NCI-H510A treated with DMSO at 0.1 percent for 48 hours (cell line): ENCODE measurements around the gene PIP5K1B.

ENCODE experiments used
- DNase-seq: peaks from one replicate; lab custom pipeline; 2025; lab: John Stamatoyannopoulos, UW

Gene PIP5K1B

DNA sequence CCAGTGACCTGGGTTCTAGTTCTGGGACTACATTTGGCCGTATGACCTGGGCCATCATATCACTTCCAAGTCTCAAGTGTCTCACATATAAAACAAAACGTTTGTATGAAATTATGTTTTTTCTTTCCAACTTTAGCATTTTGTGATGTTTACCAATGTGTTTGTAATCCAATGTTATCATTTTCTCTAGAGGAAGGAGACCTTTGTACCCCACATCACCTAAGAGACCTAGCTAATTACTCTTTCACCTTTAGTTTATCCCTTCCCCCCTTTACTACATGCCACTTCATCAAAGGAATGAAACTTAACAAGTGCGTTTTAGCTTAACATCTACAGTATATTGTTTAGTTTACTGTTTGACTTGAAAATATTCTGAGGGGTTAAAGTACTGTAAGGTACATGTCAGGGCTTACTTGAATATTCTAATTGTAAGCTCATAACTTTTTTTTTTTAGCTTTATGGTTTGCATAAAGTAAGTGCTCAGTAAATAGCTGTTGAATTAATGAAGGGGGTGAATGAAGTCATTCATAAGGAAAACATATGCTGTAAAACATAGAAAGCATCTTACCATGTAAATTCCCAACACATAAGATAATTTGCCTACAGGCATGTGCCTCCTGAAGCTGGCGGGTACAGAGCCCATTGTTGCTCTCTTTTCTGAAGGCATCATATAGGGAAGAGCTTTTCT lies 2.9 kb downstream of the PIP5K1B start:
- DNase-seq = no peak

DNA sequence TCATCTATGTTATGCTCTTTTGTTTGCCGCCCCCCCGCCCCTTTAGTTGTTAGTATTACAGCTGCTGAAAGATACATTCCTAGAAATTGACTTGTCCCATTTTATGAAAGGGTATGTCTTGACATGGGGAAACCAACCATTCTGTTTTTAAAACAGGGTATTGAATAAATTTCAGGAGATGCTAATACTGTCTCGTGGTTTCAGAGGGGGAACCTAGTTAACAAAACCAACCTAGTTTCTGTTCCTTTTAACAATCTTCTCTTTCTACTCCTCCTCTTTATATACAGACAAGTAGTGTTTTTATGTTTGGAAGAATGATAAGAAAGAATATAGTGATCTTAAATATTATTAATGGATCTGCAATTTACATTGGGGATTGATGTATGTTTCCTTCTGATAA lies 3.5 kb downstream of the PIP5K1B start:
- DNase-seq = no peak

DNA sequence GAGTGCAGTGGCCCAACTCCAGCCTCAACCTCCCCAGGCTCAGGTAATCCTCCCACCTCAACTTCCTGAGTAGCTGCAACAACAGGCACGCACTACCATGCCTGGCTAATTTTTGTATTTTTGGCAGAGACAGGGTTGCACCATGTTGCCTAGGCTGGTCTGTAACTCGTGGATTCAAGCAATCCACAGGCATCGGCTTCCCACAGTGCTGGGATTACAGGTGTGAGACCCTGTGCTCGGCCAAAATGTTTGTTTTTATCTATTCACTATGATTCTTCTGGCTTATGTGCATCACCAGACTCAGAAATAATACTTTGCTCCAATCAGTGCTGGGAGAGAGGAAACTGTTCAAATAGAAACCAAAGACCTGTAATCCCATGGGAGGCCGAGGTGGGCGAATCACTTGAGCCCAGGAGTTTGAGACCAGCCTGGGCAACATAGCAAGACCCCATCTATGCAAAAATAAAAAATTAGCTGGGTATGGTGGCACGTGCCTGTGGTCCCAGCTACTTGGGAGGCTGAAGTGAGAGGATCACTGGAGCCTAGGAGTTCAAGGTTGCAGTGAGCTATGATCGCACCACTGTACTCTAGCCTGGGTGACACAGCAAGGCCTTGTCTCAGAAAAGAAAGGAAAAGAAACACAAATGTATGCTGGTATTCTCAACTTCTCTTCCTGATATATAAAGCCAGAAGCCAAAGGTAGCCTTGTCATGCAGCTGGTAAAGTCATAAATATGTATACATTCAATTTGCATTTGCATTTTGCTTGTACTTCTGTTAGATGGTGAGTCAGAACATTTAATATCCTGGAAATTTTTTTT lies 4.5 kb downstream of the PIP5K1B start:
- DNase-seq = no peak

DNA sequence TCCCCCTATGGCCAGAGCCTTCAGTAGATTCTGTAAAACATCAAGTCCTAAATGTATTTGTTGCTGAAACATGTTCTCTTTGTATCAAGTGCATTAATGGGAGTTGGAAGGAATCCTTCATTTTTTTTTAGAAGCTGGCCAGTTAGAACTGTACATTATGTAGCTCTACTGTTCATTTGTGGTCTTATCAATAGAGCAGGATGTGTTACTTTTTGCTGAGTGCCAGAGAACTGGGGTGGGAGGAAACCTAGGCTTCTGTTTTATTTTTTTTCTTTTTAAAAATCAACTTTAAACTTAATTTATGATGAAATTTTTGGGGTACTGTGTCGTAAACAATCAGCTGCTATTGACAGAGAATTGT lies 5.1 kb downstream of the PIP5K1B start:
- DNase-seq = no peak

DNA sequence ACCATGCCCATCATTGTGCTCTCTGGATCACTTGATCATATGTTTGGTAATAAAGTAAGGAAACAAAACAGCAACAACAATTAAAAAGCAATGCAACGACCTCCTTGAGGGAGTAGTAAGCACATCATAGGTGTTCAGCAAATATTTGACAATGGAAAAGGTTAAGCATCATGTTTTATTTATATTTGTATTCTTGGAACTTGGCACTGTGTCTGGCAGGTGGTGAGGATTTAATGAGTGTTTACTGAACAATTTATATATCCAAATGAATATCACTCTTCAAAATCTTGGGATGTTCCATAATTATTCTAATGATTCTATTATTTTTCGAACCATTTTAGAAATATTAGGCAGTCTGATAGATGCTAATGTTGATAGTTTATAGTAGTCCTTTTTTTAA lies 6.2 kb downstream of the PIP5K1B start:
- no peak for DNase-seq

DNA sequence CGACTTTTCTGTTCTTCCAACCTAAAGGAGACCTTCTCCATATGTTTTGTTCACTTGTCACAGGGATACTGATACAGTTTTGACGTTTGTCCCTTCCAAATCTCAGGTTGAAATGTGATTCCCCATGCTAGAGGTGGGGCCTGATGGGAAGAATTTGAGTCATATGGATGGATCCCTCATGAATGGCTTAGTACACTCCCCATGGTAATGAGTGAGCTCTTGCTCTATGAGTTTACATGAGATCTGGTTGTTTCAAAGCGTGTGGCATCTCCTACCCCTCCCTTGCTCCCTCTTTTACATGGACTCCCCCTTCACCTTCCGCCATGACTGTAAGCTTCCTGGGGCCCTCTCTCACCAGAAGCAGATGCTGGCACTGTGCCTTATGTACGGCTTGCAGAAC lies 6.9 kb downstream of the PIP5K1B start:
- no peak for DNase-seq

DNA sequence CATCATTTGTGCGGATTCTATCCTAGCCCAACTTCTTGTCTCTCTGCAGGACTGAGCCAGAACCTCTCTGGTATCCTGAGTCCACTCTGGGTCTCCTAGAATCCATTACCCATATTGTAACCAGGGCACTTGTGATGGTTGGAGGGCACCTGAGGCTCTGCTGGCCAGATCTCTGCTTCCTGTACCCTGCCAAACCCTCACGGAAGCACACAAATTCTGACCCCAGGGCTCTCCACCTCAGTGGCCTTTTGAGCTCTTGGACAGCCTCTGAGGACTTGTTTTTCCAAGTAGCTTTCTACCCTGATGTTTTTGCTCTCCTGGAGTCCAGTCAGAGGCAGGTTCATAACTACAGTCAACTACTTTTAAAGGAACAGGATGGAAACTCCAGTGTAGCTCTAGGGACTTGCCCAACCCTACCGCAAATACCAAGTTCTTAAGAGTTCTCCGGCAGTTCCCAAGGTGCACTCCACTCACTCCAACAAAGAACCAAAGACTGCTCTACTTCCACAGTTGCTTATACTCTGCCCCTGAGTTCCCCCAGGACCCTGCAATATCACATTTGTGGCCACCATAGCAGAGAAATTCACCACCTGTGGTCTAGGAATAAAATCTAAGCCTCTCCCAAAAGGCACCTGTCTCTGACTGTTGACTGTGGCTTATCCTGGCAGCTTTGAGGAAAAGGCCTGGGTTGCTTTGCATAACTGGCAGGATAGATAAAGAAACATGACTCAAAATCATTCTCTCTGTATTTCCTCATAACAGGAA lies 9.6 kb downstream of the PIP5K1B start:
- DNase-seq = no peak

DNA sequence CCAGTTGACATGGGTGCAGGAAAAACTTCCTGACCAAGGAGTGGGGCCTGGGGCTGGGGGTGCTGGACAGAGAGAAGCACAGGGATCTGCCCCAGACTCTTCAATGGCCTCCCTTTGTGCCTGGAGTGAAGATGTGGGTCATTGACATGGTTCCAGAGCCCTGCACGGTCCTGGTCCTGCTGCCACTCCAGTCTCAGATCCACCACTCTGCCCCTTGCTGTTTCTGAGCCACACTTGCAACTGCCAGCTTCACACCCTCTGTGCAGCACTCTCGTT lies 10.1 kb downstream of the PIP5K1B start:
- DNase-seq = no peak

DNA sequence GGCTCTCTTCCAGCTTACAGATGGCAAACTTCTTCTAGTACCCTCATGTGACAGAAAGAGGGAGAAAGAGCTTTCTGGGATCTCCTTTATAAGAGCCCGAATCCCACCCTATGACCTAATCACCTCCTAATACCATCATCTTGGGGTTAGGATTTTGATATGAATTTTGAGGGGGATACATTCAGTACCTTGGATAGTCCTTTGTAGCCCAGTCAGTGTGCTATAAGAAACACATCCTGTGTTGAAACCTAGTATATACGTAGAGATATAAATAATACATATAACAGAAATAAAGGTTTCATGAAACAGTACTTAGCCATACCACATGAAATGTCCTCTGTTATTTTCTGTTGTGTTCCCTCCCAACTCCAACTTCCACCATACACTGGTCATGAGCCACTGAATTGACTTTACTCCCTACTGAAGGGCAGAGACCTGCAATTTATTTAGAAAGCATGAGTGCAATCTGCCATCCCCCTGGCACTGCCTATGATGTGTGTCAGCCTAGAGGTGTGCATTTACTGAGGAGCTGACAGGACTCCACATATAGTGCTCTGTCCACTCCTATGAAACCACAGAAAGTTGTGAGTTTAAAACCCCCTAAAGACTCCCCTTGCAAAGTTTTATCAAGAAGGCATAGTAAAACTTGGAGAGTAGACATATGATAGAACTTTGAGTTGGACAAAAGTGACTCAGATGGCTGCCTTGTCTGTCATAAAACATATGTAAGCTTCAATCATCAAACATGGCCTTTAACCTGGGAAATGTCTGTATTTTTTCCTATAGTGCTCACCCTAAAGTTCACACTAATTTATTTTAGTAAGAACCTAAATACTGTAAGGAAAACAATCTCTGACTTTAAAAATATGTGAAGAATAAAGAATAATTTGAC lies 12.8 kb downstream of the PIP5K1B start:
- DNase-seq = no peak

DNA sequence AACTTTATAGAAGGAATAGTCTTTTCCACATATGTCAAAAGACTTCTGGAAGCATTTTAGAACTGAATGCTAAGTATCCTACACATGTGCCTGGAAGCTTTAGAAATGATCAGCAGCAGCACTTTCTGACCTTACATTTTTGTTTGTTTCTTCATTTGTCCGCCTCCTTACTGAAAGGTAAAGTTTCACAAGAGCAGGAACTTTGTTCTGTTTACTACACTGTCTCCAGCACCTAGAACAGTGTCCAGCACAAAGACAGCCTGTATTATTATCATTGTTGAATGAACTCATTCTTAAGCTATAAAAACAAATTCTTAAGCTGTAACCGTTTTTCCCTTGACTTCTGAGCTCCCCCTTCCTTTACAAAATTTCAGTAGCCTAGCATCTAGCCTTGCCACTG lies 14.8 kb downstream of the PIP5K1B start:
- no peak for DNase-seq

DNA sequence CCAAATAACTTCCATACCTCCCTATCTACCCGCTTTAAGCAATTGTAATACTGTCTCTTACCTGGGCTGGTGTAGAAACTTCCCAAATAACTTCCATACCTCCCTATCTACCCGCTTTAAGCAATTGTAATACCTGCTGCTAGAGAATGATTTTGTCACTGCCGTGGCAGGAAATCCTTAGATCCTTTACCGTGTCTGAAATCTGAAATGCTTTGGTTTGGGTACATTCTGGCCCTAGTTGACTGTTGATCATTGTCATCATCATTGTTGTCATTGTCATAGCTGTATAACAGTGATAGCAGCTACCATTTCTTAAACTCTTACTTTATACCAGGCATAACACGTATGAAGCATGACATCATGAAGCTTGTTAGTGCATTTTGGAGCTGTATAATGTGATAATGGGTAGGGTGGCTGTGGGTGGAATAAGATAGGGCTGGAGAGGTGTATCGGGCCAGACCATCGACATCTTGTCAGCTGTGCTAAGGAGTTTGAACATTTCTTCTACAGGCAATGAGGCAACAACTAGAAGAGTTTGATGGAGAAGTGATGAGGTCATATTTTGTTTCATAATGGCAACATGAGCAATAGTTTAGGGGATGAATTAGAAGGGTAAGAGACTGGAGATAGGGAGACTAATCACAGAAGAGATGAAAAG lies 15.7 kb downstream of the PIP5K1B start:
- DNase-seq = no peak

DNA sequence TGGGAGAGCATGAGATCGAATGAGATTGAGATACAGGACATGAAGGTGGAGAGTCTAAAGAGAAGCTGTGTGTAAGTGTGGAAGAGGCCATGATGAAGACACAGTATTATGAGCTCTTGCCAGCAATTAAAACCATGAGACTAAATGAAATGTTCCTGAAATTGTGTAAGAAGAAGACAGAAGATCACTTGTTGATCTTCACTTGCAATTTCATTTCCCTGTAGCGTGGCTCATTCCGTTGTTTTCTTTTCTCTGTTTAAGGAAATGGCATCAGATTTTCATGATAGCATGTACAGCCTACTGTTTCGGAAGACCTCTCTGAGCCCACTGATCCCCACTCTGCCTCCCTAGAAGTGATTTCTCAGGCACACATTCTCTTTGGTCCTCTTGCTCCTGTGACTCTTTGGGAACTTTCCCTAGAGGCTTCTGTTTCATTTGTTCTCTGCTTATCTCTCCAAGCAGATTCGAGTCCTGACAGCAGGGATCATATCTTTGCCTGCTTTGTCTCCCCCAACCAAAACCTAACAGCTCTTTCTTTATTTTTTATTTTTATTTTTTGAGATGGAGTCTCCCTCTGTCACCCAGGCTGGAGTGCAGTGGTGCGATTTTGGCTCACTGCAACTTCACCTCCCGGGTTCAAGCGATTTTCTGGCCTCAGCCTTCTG lies 16.8 kb downstream of the PIP5K1B start:
- no peak for DNase-seq

DNA sequence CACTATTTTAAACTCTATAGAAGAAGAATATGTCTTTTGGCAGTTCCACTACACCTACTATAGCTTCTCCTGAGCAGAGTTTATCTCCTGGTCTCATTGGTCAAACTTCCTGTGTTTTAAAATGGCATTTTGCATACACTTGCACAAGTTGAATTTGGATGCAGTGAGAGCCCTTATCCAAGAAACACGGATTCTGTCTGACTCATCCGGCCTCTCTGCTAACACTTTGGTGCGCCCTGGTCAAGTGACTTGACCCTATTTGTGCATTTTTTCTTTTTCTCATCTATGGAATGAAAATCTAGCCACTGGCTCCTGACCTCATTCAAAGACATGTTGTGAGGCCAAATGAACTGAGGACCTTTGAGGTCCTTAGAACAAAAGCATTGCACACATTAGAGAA lies 20.0 kb downstream of the PIP5K1B start:
- DNase-seq = no peak

DNA sequence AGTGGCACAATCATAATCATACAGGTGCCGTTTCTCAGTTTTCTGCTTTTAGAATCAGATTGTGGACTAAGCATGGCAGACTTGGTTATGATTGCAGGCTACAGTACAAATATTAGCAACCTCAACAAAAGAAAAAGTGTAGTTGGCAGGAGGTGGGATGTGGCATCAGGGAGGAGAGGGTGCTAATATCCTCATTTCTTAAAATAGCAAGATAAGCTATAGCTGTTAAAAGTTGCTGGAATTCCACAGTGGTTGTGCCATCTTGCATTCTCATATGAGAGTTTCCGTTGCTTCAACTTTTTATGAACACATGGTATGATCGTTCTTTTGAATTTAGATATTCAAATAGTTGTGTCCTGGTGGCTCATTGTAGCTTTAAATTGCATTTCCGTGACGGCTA lies 21.4 kb downstream of the PIP5K1B start:
- DNase-seq = no peak

DNA sequence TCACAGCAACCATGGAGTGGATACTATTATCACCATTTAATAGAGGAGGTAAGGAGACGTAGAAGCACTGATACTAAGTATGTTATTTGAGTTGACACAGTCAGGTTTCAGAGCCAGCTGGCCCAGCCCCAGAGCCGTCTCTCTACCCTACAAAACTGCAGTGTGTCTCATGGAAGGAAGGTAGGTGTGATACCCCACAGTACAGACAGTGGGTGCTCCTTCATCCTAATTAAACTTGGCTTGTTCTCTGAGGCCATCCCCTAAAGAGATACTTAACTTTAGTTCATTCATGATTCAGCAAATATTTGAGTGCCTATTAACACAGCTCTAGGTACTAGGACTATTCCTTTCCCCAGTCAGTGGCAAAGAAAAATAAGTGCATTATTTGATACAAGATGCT lies 22.6 kb downstream of the PIP5K1B start:
- DNase-seq = no peak

DNA sequence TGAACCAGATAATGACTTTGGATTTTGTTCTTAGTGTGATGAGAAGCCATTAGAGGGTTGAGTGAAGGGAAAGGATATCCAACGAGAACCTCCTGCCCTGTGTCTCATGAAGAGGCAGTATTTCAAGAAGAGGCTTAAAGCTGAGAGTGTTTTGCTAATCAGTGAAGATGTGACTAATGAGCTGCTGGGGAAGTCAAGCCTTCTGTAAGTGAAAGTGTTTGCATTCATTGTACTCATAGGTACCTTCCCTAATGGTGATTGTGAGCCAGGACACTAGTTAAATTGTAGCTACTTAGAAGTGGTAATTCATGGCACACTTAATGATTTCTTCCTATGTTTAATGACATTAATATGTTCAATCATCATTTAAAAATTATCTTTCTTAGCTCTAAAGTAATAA lies 23.7 kb downstream of the PIP5K1B start:
- DNase-seq = no peak

DNA sequence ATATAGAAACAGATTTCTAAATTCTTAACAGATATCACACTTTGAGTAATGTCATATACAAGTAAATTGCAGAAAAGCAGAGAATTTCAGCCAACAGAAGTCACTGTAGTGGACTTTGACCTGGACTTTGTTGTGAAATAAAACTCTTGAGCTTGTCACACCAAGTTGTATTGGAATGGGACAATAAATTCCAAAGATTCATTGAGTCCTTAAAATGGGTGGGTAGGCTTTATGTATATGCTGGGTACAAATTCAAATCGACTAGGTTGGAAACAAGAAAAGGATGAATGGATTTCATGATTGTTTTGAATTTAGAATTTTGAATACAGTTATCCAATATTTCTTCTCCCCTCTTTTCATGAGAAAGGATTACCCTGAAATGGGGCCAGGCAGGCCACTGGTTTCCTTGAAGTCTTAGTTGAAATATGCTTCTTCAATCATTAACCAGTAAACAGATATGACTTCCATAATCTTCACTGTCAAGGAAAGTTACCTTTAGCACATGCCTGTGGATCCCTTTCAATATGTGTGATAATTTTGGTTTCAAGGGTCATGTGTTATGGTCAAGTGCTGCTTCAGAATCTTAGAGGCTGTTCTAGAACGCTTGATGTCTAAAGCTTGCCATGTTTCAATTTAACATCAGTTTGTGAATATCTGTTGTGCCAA lies 25.7 kb downstream of the PIP5K1B start:
- DNase-seq = no peak

DNA sequence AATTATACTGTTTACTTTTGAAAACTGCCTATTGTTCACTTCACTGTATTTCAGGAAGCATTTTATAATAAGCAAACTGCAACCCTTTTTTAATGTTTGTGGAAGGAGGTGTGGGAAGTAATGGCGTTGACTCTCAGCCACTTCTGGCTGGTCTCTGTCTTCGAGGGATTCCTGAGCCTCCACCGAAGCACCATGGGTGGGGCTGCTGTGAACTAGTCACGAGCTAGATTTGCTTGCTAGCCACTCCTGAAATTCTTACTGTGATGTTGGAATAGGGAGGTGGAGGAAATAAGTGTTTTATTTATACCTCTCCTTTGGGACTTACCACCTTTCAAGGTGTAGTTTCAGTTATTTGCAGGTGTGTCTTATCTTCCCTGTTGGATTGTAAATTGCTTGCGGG lies 26.8 kb downstream of the PIP5K1B start:
- DNase-seq = no peak

DNA sequence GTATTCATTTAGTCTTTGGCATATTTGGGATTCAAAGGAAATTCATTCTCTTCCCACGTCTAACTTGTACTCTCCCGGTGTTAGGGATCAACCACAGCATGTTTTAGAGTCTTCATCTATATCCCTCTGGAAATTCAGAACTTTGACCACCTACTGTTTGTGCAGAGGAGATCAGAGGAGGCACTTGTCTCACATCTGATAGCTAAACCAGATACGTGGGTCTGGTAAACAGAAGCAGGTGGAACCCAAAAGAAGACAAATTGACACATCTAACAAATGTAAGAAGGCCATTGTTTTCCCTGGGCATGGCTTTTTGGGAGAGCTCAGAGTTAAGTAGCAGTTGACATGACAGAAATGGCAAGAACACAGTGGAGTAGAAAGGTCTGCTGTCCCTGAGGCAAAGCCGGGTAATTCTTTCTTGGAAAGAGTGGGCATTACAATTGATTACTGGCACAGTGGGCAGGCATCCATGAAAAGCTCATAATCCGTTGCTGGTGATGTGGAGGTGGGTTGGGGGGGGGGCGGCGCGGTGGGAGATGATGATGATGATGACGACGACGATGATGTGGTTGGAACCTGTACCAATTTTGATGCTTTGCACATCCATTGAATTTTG lies 27.5 kb downstream of the PIP5K1B start:
- DNase-seq = no peak

DNA sequence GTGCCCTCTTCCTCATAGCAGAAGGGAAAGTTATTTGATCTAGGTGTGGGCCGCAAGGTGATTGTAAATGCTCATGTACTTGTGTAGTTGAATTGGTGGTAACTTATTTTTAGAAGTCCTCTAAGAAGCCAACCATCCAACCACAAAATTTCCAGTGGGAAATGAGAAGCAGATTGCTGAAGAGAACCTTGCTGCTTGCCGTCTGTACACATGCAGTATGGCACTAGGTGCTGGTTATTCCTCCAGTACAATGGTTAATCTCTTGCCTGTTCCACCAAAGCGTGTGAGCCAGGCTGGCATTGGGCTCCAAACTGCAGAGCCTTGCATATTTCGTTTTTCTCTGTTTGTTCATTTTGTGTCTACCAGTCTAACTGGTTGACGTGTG lies 28.0 kb downstream of the PIP5K1B start:
- no peak for DNase-seq
